BLaER1 (cell line): ENCODE results near the gene IL18.

Experiments
- H3K27ac ChIP-seq: shearing (Covaris generic); formaldehyde crosslinking; 2 replicates; pipeline ENCODE4 v1.8.1; 2022
- H3K27me3 ChIP-seq: shearing (Covaris generic); formaldehyde crosslinking; 2 replicates; pipeline ENCODE4 v1.8.1; 2022
- H3K36me3 ChIP-seq: shearing (Covaris generic); formaldehyde crosslinking; 2 replicates; pipeline ENCODE4 v1.8.1; 2022
- H3K4me1 ChIP-seq: shearing (Covaris generic); formaldehyde crosslinking; 2 replicates; pipeline ENCODE4 v1.8.1; 2022
- H3K4me2 ChIP-seq: shearing (Covaris generic); formaldehyde crosslinking; 2 replicates; pipeline ENCODE4 v1.8.1; 2022
- H3K4me3 ChIP-seq: shearing (Covaris generic); formaldehyde crosslinking; 2 replicates; pipeline ENCODE4 v1.8.1; 2022
- H3K9ac ChIP-seq: shearing (Covaris generic); formaldehyde crosslinking; 2 replicates; pipeline ENCODE4 v1.8.1; 2022
- H3K9me3 ChIP-seq: shearing (Covaris generic); formaldehyde crosslinking; 2 replicates; pipeline ENCODE4 v1.8.1; 2022
- H4K20me1 ChIP-seq: shearing (Covaris generic); formaldehyde crosslinking; 2 replicates; pipeline ENCODE4 v1.8.1; 2022
- Cebpa-rat ChIP-seq: shearing (Covaris generic); IDR thresholded peaks from 2 replicates; pipeline ENCODE4 v1.8.1; 2022

Gene IL18

DNA sequence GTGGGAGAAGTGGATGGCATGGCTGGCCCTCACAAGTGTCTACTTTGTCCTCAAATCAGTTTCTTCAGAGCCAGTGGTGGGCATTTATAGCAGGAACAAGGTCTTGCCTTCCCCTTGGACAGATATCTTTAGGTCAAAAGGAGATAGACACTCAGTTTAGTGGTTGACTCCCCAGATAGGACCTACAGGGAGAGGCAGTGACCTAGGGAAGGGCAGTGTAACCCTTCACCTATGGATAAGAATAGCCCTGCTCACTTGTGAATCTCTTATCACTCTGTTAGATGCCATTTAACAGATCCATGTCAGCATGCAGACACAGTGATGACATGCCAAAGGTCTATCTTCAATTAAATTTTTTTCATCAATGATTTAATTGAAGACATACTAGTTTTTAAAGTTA is 22.4 kb upstream of the IL18 start:
- Histone ChIP-seq H3K36me3 (no peaks in the 10 kb centered on the region), H3K4me1 (no peaks in the 10 kb centered on the region), H3K27ac (no peak overlapping the region), H3K4me3 (no peak overlapping the region), H3K4me2 (no peak overlapping the region), H3K27me3 (no peaks in the 10 kb centered on the region), H3K9ac (no peak overlapping the region), H3K9me3 (no peaks in the 10 kb centered on the region), H4K20me1 (no peaks in the 10 kb centered on the region)
- no peak for TF ChIP-seq Cebpa-rat

DNA sequence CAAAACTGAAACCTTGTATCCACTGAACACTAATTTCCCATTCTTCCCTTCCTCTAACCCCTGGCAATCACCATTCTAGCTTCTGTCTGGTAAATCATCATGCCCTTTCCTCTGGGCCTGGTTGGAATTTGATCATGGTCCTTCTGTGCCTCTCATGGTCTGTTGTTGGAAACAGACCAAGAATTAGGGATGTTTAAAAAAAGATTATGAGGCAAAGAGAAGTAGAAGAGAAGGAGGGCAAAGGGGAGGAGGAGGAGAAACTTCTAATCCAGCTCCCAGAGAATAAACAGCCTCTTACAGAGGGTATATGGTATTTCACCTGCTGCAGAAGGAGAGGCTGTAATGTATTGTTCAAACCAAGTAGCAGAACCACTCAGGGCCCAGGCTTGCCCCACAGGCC is 22.0 kb upstream of the IL18 start:
- no peaks in the 10 kb centered on the region for H3K27me3 ChIP-seq
- no peaks in the 10 kb centered on the region for H3K9me3 ChIP-seq
- no peak for TF ChIP-seq Cebpa-rat
- no peaks in the 10 kb centered on the region for H4K20me1 ChIP-seq
- no peak overlapping the region for H3K4me2 ChIP-seq
- no peaks in the 10 kb centered on the region for H3K36me3 ChIP-seq
- no peak overlapping the region for H3K4me3 ChIP-seq
- H3K27ac ChIP-seq = no peak overlapping the region
- no peaks in the 10 kb centered on the region for H3K4me1 ChIP-seq
- no peak overlapping the region for H3K9ac ChIP-seq

DNA sequence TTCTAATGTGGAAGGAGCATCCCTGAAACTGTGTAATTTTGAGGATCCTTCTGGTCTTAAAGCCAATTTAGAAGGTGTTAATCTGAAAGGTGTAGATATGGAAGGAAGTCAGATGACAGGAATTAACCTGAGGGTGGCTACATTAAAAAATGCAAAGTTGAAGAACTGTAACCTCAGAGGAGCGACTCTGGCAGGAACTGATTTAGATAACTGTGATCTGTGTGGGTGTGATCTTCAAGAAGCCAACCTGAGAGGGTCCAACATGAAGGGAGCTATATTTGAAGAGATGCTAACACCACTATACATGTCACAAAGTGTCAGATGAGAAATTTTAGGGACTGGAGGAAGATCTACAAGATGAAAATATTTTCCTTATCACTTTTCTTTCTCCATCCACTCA is 19.0 kb upstream of the IL18 start:
- Histone ChIP-seq H3K27ac (no peak overlapping the region), H3K9ac (no peak overlapping the region), H3K4me1 (peaks cover 18% of the 10 kb centered on the region), H4K20me1 (no peaks in the 10 kb centered on the region), H3K27me3 (no peaks in the 10 kb centered on the region), H3K9me3 (no peaks in the 10 kb centered on the region), H3K4me2 (no peak overlapping the region), H3K4me3 (no peak overlapping the region), H3K36me3 (no peaks in the 10 kb centered on the region)
- no peak for TF ChIP-seq Cebpa-rat

DNA sequence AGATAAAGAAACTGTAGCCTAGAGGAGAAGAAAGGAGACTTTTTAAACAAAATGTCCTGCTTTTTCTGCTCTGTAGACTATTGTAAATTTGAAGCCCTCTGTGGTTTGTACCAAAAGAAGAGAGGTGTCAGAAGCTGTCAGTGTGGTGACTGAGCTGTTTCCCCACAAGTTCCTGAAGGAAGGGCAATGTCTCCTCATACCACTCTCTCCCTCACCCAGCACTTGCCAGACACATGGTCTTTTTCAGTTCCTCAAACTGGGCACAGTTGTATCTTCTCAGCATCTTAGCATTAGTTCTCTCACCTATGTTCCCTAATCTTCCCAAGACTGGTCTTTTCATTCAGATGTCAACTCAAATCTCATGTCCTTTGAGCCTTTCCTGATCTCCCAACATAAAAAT is 15.7 kb upstream of the IL18 start:
- H3K27me3 ChIP-seq = no peaks in the 10 kb centered on the region
- peaks cover 26% of the 10 kb centered on the region for H3K4me1 ChIP-seq
- no peaks in the 10 kb centered on the region for H4K20me1 ChIP-seq
- TF ChIP-seq Cebpa-rat = no peak
- H3K36me3 ChIP-seq = no peaks in the 10 kb centered on the region
- H3K4me2 ChIP-seq = peak overlapping the region; percentile 57
- H3K9ac ChIP-seq = no peak overlapping the region
- no peaks in the 10 kb centered on the region for H3K9me3 ChIP-seq
- H3K27ac ChIP-seq = no peak overlapping the region
- no peak overlapping the region for H3K4me3 ChIP-seq

DNA sequence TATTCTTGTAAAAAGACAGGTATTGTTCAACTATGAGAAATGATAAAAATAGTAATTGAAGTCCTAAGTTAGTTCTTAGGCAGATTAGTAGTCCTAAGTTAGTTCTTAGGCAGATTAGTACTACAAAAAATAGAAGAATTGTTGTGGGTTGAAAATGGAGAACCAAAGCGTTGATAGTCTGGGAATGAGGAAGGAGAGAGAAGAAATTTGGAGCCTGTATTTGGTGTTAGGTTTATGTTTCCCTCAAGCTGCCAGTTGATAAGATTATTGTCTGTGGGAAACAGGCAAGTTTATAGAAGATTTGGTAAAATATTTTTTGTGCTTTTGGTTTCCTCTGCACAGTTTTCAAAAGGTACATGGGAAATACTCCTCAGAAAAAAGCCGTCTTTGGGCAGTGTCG is 15.0 kb upstream of the IL18 start:
- Histone ChIP-seq H3K27me3 (no peaks in the 10 kb centered on the region), H3K4me1 (peaks cover 26% of the 10 kb centered on the region), H3K4me3 (no peak overlapping the region), H4K20me1 (no peaks in the 10 kb centered on the region), H3K9ac (no peak overlapping the region), H3K27ac (no peak overlapping the region), H3K4me2 (peak overlapping the region; percentile 57), H3K36me3 (no peaks in the 10 kb centered on the region), H3K9me3 (no peaks in the 10 kb centered on the region)
- no peak for TF ChIP-seq Cebpa-rat

DNA sequence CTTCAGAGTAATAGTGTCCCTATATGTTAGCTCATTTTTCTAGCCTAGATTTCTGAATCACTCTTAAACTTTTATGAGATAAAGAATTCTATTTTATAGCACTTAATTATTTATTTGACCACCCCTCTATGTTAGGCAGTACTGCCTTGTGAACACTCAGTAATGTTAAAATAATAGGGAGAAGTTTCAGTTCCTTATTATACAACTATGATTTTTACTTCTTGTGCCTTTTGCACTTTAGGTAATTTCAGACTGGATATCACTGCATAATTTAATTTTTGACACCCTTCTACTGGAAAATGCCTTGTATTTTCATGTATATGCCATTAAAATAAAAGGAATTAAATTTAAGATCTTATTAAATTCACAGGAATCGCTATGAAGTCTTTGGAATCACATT is 14.5 kb upstream of the IL18 start:
- H3K27ac ChIP-seq = no peak overlapping the region
- no peaks in the 10 kb centered on the region for H4K20me1 ChIP-seq
- no peaks in the 10 kb centered on the region for H3K36me3 ChIP-seq
- no peak overlapping the region for H3K4me3 ChIP-seq
- TF ChIP-seq Cebpa-rat = no peak
- H3K4me2 ChIP-seq = no peak overlapping the region
- H3K4me1 ChIP-seq = peaks cover 26% of the 10 kb centered on the region
- no peaks in the 10 kb centered on the region for H3K9me3 ChIP-seq
- no peaks in the 10 kb centered on the region for H3K27me3 ChIP-seq
- no peak overlapping the region for H3K9ac ChIP-seq

DNA sequence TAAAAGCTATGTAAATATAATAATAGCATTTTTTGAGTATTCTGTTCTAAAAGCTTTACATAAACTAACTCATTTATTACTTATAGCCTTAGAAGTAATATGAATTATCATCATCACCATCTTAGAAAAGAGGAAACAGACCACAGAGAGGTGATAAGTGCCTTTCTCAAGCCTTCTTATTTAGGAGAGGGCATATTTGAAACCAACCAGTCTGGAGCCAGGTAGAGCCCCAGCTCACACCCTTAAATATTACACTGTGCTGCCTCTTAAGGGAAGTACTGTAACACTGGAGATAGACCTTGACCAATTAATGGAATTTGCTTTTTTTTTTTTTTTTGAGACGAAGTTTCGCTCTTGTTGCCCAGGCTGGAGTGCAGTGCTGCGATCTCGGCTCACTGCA is 13.7 kb upstream of the IL18 start:
- Histone ChIP-seq H3K36me3 (no peaks in the 10 kb centered on the region), H3K4me1 (peaks cover 33% of the 10 kb centered on the region), H3K4me3 (no peak overlapping the region), H3K9me3 (no peaks in the 10 kb centered on the region), H3K4me2 (no peak overlapping the region), H3K9ac (no peak overlapping the region), H3K27ac (no peak overlapping the region), H4K20me1 (no peaks in the 10 kb centered on the region), H3K27me3 (no peaks in the 10 kb centered on the region)
- no peak for TF ChIP-seq Cebpa-rat

DNA sequence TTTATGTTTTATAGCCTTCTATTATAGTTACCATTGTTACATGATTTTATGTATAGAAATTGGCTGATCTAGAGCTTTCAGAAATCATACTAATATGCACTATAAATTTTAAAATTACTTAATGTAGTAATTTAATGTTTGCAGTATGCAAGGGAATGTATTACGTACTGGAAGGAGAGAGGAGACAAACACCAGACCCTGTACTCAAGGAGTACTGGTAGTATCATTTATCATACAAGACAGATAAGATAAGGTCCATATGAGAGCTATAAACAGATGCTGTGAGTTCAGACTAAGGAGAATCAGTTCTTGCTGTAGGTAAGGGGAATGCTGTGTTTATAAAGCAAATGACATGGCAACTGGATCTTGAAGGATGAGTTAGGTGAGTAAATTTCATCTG is 12.2 kb upstream of the IL18 start:
- no peak overlapping the region for H3K4me2 ChIP-seq
- H4K20me1 ChIP-seq = no peaks in the 10 kb centered on the region
- no peak for TF ChIP-seq Cebpa-rat
- H3K4me1 ChIP-seq = peaks cover 37% of the 10 kb centered on the region
- H3K9ac ChIP-seq = no peak overlapping the region
- H3K4me3 ChIP-seq = no peak overlapping the region
- no peaks in the 10 kb centered on the region for H3K36me3 ChIP-seq
- no peaks in the 10 kb centered on the region for H3K27me3 ChIP-seq
- H3K27ac ChIP-seq = no peak overlapping the region
- H3K9me3 ChIP-seq = no peaks in the 10 kb centered on the region

DNA sequence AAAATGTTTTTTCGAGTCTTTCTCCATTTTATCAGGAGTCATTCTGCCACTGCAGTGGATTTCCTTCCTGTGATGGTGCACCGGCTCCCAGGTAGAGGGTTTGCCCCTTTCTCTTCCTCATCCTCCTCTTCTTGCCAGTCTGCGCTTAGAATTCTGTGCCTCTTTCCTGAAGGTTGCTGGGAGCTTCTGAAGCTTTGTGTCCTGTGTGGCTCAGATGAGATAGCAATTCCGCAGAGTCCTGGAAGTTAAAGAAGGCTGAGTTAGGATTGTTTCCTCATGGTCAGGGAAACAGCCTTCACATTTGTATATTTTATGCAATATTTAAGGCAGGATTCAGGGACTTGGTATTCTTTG is 11.7 kb upstream of the IL18 start:
- Histone ChIP-seq H3K9me3 (no peaks in the 10 kb centered on the region), H3K27ac (no peak overlapping the region), H3K4me1 (peaks cover 37% of the 10 kb centered on the region), H3K4me2 (no peak overlapping the region; the same call in 1 of the 2 replicates), H3K36me3 (no peaks in the 10 kb centered on the region), H3K27me3 (no peaks in the 10 kb centered on the region), H3K9ac (no peak overlapping the region), H3K4me3 (no peak overlapping the region), H4K20me1 (no peaks in the 10 kb centered on the region)
- TF ChIP-seq Cebpa-rat = no peak

DNA sequence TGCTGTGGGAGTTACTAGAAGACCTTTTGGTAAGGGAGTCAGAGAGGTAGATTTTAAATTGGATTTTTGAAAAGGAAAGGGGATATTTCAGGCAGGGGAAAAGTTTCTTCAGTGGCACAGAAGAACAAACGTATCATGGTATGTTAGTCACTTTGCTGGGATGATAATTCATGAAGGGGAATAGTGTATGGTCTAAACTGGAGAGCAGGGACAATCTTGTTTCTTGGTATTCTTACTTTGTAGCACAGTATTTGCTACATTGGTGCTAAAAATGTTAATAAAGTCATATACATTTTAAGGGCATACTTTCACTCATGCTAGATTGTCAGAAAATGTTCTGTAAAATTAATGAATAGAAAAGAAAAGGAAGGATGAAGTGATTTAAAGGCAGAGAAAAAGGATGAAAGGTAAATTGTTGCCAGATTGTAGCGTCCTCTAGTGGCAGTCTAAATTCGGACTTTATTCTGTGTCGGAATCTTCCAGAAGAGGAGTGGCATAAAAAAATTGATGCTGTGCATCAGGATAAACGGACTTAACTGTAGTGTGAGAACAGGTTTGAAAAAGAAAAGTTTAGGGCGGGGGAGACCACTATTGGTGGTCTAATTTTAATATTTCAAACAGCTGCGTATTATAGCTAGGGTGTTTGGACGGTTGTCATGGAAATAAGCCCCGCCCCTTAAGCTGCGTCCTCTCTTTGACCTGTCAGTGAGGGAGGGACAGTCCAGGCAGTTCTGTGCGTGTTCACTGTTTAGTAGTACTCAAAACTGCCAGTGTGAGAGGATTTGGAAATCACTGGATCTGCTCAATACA is 11.1 kb upstream of the IL18 start, which contains the start of gene BCO2:
BCO2 (plus strand) TSS at position 724 of the 810 bp plus-strand sequence. CDS start 90 bp downstream, outside the sequence.
- no peak within 1 kb of the TSS for H3K9ac ChIP-seq
- no peaks in the 10 kb centered on the region for H4K20me1 ChIP-seq
- TF ChIP-seq Cebpa-rat = no peak
- peaks cover 36% of the 10 kb centered on the region for H3K4me1 ChIP-seq
- H3K36me3 ChIP-seq = no peaks in the 10 kb centered on the region
- peak within 1 kb of the TSS; percentile 27; the same call in 1 of the 2 replicates for H3K4me2 ChIP-seq
- no peak within 1 kb of the TSS for H3K4me3 ChIP-seq
- H3K9me3 ChIP-seq = no peaks in the 10 kb centered on the region
- no peaks in the 10 kb centered on the region for H3K27me3 ChIP-seq
- H3K27ac ChIP-seq = no peak within 1 kb of the TSS

DNA sequence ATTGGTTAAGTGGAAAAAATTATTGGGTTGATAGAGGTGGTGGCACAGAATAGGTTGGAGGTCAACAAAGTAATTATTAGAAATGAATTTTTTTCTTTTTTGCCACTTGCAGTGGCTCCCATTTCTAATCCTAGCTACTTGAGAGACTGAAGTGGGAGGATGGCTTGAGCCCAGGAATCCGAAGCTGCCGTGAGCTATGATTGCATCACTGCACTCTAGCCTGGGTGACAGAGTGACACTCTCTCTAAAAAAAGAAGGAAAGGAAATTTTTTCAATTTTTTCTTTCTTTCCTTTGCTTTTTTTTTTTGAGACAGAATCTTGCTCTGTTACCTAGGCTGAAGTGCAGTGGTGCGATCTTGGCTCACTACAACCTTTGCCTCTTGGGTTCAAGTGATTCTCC is 9.3 kb upstream of the IL18 start:
- no peak overlapping the region for H3K4me3 ChIP-seq
- no peak for TF ChIP-seq Cebpa-rat
- no peaks in the 10 kb centered on the region for H3K36me3 ChIP-seq
- H3K4me1 ChIP-seq = peaks cover 19% of the 10 kb centered on the region
- H4K20me1 ChIP-seq = no peaks in the 10 kb centered on the region
- H3K27me3 ChIP-seq = no peaks in the 10 kb centered on the region
- no peak overlapping the region for H3K9ac ChIP-seq
- peak overlapping the region; percentile 30; the same call in 1 of the 2 replicates for H3K4me2 ChIP-seq
- no peak overlapping the region for H3K27ac ChIP-seq
- no peaks in the 10 kb centered on the region for H3K9me3 ChIP-seq
